Mesenchymal stem cell (in vitro differentiated cells and primary cell): ENCODE results near the gene LRRN4CL.
"Not testable (repeated sequence)": the region's sequence is repeated elsewhere in the genome, so short reads cannot be mapped to it uniquely, and the experiment has no call there.

Source experiments
- DNase-seq: peaks from one replicate; pipeline ENCODE4 v3.0.0-alpha.2; 2013
- H2AFZ ChIP-seq: one replicate; pipeline ENCODE4 v1.6.1; 2013; ENCODE audit warnings: low read depth, mild to moderate bottlenecking, control low read depth, inconsistent platforms, low read length, moderate library complexity
- H2AK5ac ChIP-seq: 2 replicates; pipeline ENCODE4 v1.6.1; 2013; ENCODE audit warnings: low read length, moderate library complexity, mild to moderate bottlenecking, inconsistent platforms; ENCODE audit not compliant: severe bottlenecking
- H2BK120ac ChIP-seq: one replicate; pipeline ENCODE4 v1.6.1; 2013; ENCODE audit warnings: low read depth, mild to moderate bottlenecking, inconsistent platforms, low read length, moderate library complexity
- H2BK12ac ChIP-seq, 2 experiments: one replicate each; pipeline ENCODE4 v1.6.1; 2013; ENCODE audit warnings: inconsistent platforms in 2 of 2, low read length in 2 of 2, mild to moderate bottlenecking in 2 of 2, moderate library complexity in 2 of 2, control low read depth in 1 of 2
- H2BK15ac ChIP-seq: one replicate; pipeline ENCODE4 v1.6.1; 2013; ENCODE audit warnings: mild to moderate bottlenecking, low read depth, inconsistent platforms; ENCODE audit not compliant: poor library complexity, severe bottlenecking
- H2BK5ac ChIP-seq: 2 replicates; pipeline ENCODE4 v1.6.1; 2013; ENCODE audit warnings: low read depth, mild to moderate bottlenecking, low read length, control low read depth, inconsistent platforms; ENCODE audit not compliant: poor library complexity, severe bottlenecking
- H3K14ac ChIP-seq, 2 experiments: one replicate each; pipeline ENCODE4 v1.6.1; 2013; ENCODE audit warnings: inconsistent platforms in 2 of 2, low read length in 2 of 2, control low read depth in 1 of 2, mild to moderate bottlenecking in 1 of 2, moderate library complexity in 1 of 2
- H3K18ac ChIP-seq, 2 experiments: one replicate each; pipeline ENCODE4 v1.6.1; 2013; ENCODE audit warnings: inconsistent platforms in 2 of 2, low read length in 2 of 2, control low read depth in 1 of 2, low read depth in 1 of 2, mild to moderate bottlenecking in 1 of 2
- H3K23ac ChIP-seq, 2 experiments: one replicate each; pipeline ENCODE4 v1.6.1; 2013; ENCODE audit warnings: inconsistent platforms in 2 of 2, low read length in 2 of 2, mild to moderate bottlenecking in 2 of 2, moderate library complexity in 2 of 2, control low read depth in 1 of 2
- H3K27ac ChIP-seq: 2 replicates; pipeline ENCODE4 v1.5.1; 2013; ENCODE audit warnings: mild to moderate bottlenecking, moderate library complexity, low read length, control low read depth, inconsistent platforms; ENCODE audit not compliant: poor library complexity, severe bottlenecking
- H3K27me3 ChIP-seq, 2 experiments: 2 replicates each; pipeline versions ENCODE4 v1.6.1 to v1.7.0; 2013; ENCODE audit warnings: low read length in 2 of 2, mild to moderate bottlenecking in 2 of 2, moderate library complexity in 2 of 2, control low read depth in 1 of 2, inconsistent platforms in 1 of 2; ENCODE audit not compliant: control insufficient read depth in 1 of 2, insufficient read depth in 1 of 2
- H3K36me3 ChIP-seq, 2 experiments: 2 replicates each; pipeline versions ENCODE4 v1.6.1 to v1.7.0; 2013; ENCODE audit warnings: low read length in 2 of 2, control low read depth in 1 of 2, inconsistent platforms in 1 of 2, low read depth in 1 of 2, mild to moderate bottlenecking in 1 of 2; ENCODE audit not compliant: insufficient read depth in 2 of 2, control insufficient read depth in 1 of 2
- H3K4ac ChIP-seq, 2 experiments: one replicate each; pipeline ENCODE4 v1.6.1; 2013; ENCODE audit warnings: inconsistent platforms in 2 of 2, low read length in 2 of 2, mild to moderate bottlenecking in 2 of 2, moderate library complexity in 2 of 2, control low read depth in 1 of 2, low read depth in 1 of 2
- H3K4me1 ChIP-seq: 2 replicates; pipeline ENCODE4 v1.6.1; 2013; ENCODE audit warnings: low read depth, low read length, control low read depth; ENCODE audit not compliant: control insufficient read depth, insufficient read depth
- H3K4me2 ChIP-seq: 2 replicates; pipeline ENCODE4 v1.6.1; 2013; ENCODE audit warnings: low read length, mild to moderate bottlenecking, inconsistent platforms; ENCODE audit not compliant: poor library complexity, severe bottlenecking
- H3K4me3 ChIP-seq, 2 experiments: 2 replicates each; pipeline versions ENCODE4 v1.5.1 to v1.7.0; 2013; ENCODE audit warnings: low read length in 2 of 2, mild to moderate bottlenecking in 2 of 2, control low read depth in 1 of 2, low read depth in 1 of 2; ENCODE audit not compliant: insufficient read depth in 1 of 2
- H3K79me1 ChIP-seq: replicated peaks from 2 replicates; pipeline ENCODE4 v1.6.1; 2013; ENCODE audit warnings: mild to moderate bottlenecking, control low read depth, low read length, inconsistent platforms; ENCODE audit not compliant: poor library complexity, severe bottlenecking
- H3K9ac ChIP-seq: 2 replicates; pipeline ENCODE4 v1.7.0; 2013; ENCODE audit warnings: mild to moderate bottlenecking, low read length, moderate library complexity
- H3K9me3 ChIP-seq: 2 replicates; pipeline ENCODE4 v1.7.0; 2013; ENCODE audit warnings: mild to moderate bottlenecking, low read length; ENCODE audit not compliant: control insufficient read depth
- H4K8ac ChIP-seq: one replicate; pipeline ENCODE4 v1.6.1; 2013; ENCODE audit warnings: inconsistent platforms, mild to moderate bottlenecking, low read length, moderate library complexity
- H4K91ac ChIP-seq: one replicate; pipeline ENCODE4 v1.6.1; 2013; ENCODE audit warnings: mild to moderate bottlenecking, low read length, inconsistent platforms
- WGBS: methylation state at CpG from one replicate; pipeline ENCODE4 v1.1.7; 2013; ENCODE audit warnings: mixed read lengths; 5-methylcytosine and 5-hydroxymethylcytosine counted together

Gene LRRN4CL

DNA sequence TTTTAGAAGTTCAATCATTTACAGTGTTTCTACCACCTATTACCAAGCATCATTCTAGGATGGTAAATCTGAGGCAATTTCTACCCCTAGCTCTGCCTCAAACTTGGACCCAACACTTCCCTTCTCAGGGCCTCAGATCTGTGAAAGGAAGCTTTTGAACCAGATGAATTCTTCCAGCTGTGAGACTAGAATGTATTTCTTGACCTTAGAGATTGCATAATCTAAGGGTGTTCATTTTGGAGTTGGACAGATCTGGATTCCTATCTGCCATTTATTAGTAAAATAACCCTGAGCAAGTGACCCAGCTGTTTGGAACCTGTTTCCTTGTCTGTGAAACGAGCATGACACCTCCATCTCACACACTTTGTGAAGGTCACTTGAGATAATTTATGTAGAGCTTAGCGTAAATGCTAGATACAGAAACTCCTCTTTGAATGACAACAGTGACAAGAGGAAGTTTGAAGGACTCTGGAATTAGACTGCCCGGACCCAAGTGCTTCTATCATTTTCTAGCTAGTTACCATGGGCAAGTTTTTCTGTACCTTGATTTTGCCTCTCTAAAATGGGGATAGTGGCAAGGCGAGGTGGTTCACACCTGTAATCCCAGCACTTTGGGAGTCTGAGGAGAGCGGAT, 32.4 kb downstream of the LRRN4CL start:
- H2AK5ac ChIP-seq: no peak overlapping the region
- 98% methylated on average over 4 of the region's 5 CpGs for WGBS
- H4K8ac ChIP-seq: no peak overlapping the region
- peaks cover 2% of the 10 kb centered on the region for H3K4me1 ChIP-seq
- H3K79me1 ChIP-seq: peaks cover 4% of the 10 kb centered on the region
- no peak overlapping the region for H2BK5ac ChIP-seq
- H3K27me3 ChIP-seq: no peaks in the 10 kb centered on the region
- no peaks in the 10 kb centered on the region for H3K9me3 ChIP-seq
- no peak for DNase-seq
- H3K18ac ChIP-seq: no peak overlapping the region
- H3K4me3 ChIP-seq: no peak overlapping the region
- no peak overlapping the region for H4K91ac ChIP-seq
- no peak overlapping the region for H2BK120ac ChIP-seq
- H3K14ac ChIP-seq: no peak overlapping the region
- no peak overlapping the region for H2BK12ac ChIP-seq
- no peak overlapping the region for H3K9ac ChIP-seq
- no peak overlapping the region for H3K4ac ChIP-seq
- no peak overlapping the region for H3K23ac ChIP-seq
- no peak overlapping the region for H2BK15ac ChIP-seq
- H3K4me2 ChIP-seq: no peak overlapping the region
- no peak overlapping the region for H3K27ac ChIP-seq
- no peak overlapping the region for H2AFZ ChIP-seq
- peaks cover 4 to 5% of the 10 kb centered on the region in 2 experiments for H3K36me3 ChIP-seq

GRCh38 chr11:62654297-62654696, 35.0 kb downstream of the LRRN4CL start:
- no peak overlapping the region for H3K27ac ChIP-seq
- H2AFZ ChIP-seq: no peak overlapping the region
- H3K4me2 ChIP-seq: no peak overlapping the region
- no peak overlapping the region for H3K9ac ChIP-seq
- DNase-seq: no peak
- H2BK120ac ChIP-seq: no peak overlapping the region
- 97% methylated on average over 11 of the region's 11 CpGs for WGBS
- no peak overlapping the region for H2BK15ac ChIP-seq
- no peak overlapping the region for H2AK5ac ChIP-seq
- no peak overlapping the region for H3K18ac ChIP-seq
- no peaks in the 10 kb centered on the region for H3K27me3 ChIP-seq
- H3K23ac ChIP-seq: no peak overlapping the region
- peaks cover 5 to 6% of the 10 kb centered on the region in 2 experiments for H3K36me3 ChIP-seq
- no peak overlapping the region for H3K4me3 ChIP-seq
- H3K4me1 ChIP-seq: peaks cover 5% of the 10 kb centered on the region
- no peak overlapping the region for H4K8ac ChIP-seq
- no peak overlapping the region for H2BK12ac ChIP-seq
- H3K79me1 ChIP-seq: peaks cover 10% of the 10 kb centered on the region
- H3K4ac ChIP-seq: no peak overlapping the region
- H2BK5ac ChIP-seq: no peak overlapping the region
- H4K91ac ChIP-seq: no peak overlapping the region
- no peaks in the 10 kb centered on the region for H3K9me3 ChIP-seq
- no peak overlapping the region for H3K14ac ChIP-seq

- Histone ChIP-seq H2AFZ (peak overlapping the region; percentile 74), H3K4me3 (peak overlapping the region; percentile 91 to 98), H3K14ac (no peak overlapping the region), H2BK5ac (no peak overlapping the region), H2BK15ac (no peak overlapping the region), H2BK12ac (no peak overlapping the region), H3K23ac (no peak overlapping the region), H3K27me3 (no peaks in the 10 kb centered on the region), H2BK120ac (peak overlapping the region; percentile 95), H4K91ac (no peak overlapping the region), H3K79me1 (peaks cover 19% of the 10 kb centered on the region), H3K36me3 (peaks cover 25% of the 10 kb centered on the region in 2 experiments), H3K27ac (peak overlapping the region; percentile 46), H3K9ac (peak overlapping the region; percentile 96), H4K8ac (peak overlapping the region; percentile 78), H3K18ac (peak overlapping the region in 1 of 2 experiments; percentile 80), H2AK5ac (peak overlapping the region; percentile 44), H3K9me3 (no peaks in the 10 kb centered on the region), H3K4me1 (peaks cover 5% of the 10 kb centered on the region), H3K4me2 (peak overlapping the region; percentile 83), H3K4ac (peak overlapping the region in 1 of 2 experiments; percentile 76)
- no peak for DNase-seq
- 39% methylated on average over 16 of the region's 16 CpGs for WGBS
Measured at GRCh38 chr11:62652161-62653006, 36.9 kb downstream of the LRRN4CL start.

- H3K79me1 ChIP-seq: peaks cover 24% of the 10 kb centered on the region
- H3K4me2 ChIP-seq, H3K18ac ChIP-seq, H3K14ac ChIP-seq, H2BK12ac ChIP-seq, H4K8ac ChIP-seq, H3K4me3 ChIP-seq, H3K23ac ChIP-seq, H4K91ac ChIP-seq, H2BK15ac ChIP-seq, H3K9ac ChIP-seq, H2AFZ ChIP-seq, H2BK120ac ChIP-seq, H3K4ac ChIP-seq, H3K9me3 ChIP-seq, H2BK5ac ChIP-seq, H3K27ac ChIP-seq, H2AK5ac ChIP-seq, DNase-seq, H3K27me3 ChIP-seq: not testable (repeated sequence)
- peaks cover 28 to 31% of the 10 kb centered on the region in 2 experiments for H3K36me3 ChIP-seq
- 96% methylated on average over 12 of the region's 12 CpGs for WGBS
- peaks cover 11% of the 10 kb centered on the region for H3K4me1 ChIP-seq
Measured at GRCh38 chr11:62650283-62650682, 39.0 kb downstream of the LRRN4CL start.
